ENCODE results near the gene FERD3L. TPM values are rescaled to one million over a fixed set of nuclear protein-coding genes. Genes with fewer than 3 reads are reported as not detected.
"Not testable (repeated sequence)": the region's sequence is repeated elsewhere in the genome, so short reads cannot be mapped to it uniquely, and the experiment has no call there.

The FERD3L gene
- not detected for total RNA-seq

- CTCF ChIA-PET = no interaction called here
- H3K36me3 Mint-ChIP-seq (ENCODE audit: low read depth) = no peaks in the 10 kb centered on the region
- H3K9me3 Mint-ChIP-seq = no peaks in the 10 kb centered on the region
- no peaks in the 10 kb centered on the region for H3K4me1 Mint-ChIP-seq (ENCODE audit: low read depth)
- intact Hi-C loops (cut with micrococcal nuclease) = loop anchor here (5.0 kb wide), 1 partner anchor 38 kb away; no protein-coding TSS in a partner anchor
- H3K4me3 Mint-ChIP-seq = no peak within 1 kb of the TSS
- DNase-seq = no peak
- H3K27me3 Mint-ChIP-seq (ENCODE audit: low read depth) = peaks cover 35% of the 10 kb centered on the region
- no peak within 1 kb of the TSS for H3K27ac Mint-ChIP-seq
Observed at GRCh38 chr7:19144661-19145433, at the start of gene FERD3L. Gene FERD3L, minus strand, starts transcription at chr7:19145421. Its CDS starts 59 bp downstream, at chr7:19145362.

- H3K4me3 Mint-ChIP-seq = not testable (repeated sequence)
Observed at GRCh38 chr7:19194417-19194816, 49.2 kb upstream of the FERD3L start.

GRCh38 chr7:19181634-19182033, 36.4 kb upstream of the FERD3L start:
- DNase-seq = no peak
- no peak overlapping the region for H3K4me3 Mint-ChIP-seq
- H3K27ac Mint-ChIP-seq = no peak overlapping the region
- CTCF ChIA-PET = no interaction called here
- H3K36me3 Mint-ChIP-seq (ENCODE audit: low read depth) = no peaks in the 10 kb centered on the region
- no peaks in the 10 kb centered on the region for H3K4me1 Mint-ChIP-seq (ENCODE audit: low read depth)
- peaks cover 9% of the 10 kb centered on the region for H3K9me3 Mint-ChIP-seq
- H3K27me3 Mint-ChIP-seq (ENCODE audit: low read depth) = peaks cover 3% of the 10 kb centered on the region
- intact Hi-C loops (cut with micrococcal nuclease) = no loop called here

More at GRCh38 chr7:19194417-19194816, 49.2 kb upstream of the FERD3L start:
- intact Hi-C loops (cut with micrococcal nuclease); CTCF ChIA-PET; H3K27ac Mint-ChIP-seq; DNase-seq; H3K36me3 Mint-ChIP-seq (ENCODE audit: low read depth); H3K9me3 Mint-ChIP-seq; H3K4me1 Mint-ChIP-seq (ENCODE audit: low read depth); H3K27me3 Mint-ChIP-seq (ENCODE audit: low read depth): not testable (repeated sequence)

- intact Hi-C loops (cut with micrococcal nuclease) = no loop called here
- no peak for DNase-seq
- H3K9me3 Mint-ChIP-seq = peaks cover 4% of the 10 kb centered on the region
- CTCF ChIA-PET = no interaction called here
- H3K27me3 Mint-ChIP-seq (ENCODE audit: low read depth) = peaks cover 3% of the 10 kb centered on the region
- no peak overlapping the region for H3K27ac Mint-ChIP-seq
- no peaks in the 10 kb centered on the region for H3K36me3 Mint-ChIP-seq (ENCODE audit: low read depth)
- no peaks in the 10 kb centered on the region for H3K4me1 Mint-ChIP-seq (ENCODE audit: low read depth)
- H3K4me3 Mint-ChIP-seq = no peak overlapping the region
Observed at GRCh38 chr7:19178595-19178994, 33.4 kb upstream of the FERD3L start.

GRCh38 chr7:19177269-19177668, 32.0 kb upstream of the FERD3L start:
- Mint-ChIP-seq H3K4me3 (no peak overlapping the region), H3K27me3 (ENCODE audit: low read depth) (peaks cover 1% of the 10 kb centered on the region), H3K9me3 (no peaks in the 10 kb centered on the region), H3K36me3 (ENCODE audit: low read depth) (no peaks in the 10 kb centered on the region), H3K27ac (no peak overlapping the region), H3K4me1 (ENCODE audit: low read depth) (no peaks in the 10 kb centered on the region)
- no peak for DNase-seq
- intact Hi-C loops (cut with micrococcal nuclease) = no loop called here
- CTCF ChIA-PET = no interaction called here

GRCh38 chr7:19175241-19175640, 30.0 kb upstream of the FERD3L start:
- Mint-ChIP-seq H3K27ac (no peak overlapping the region), H3K36me3 (ENCODE audit: low read depth) (no peaks in the 10 kb centered on the region), H3K9me3 (no peaks in the 10 kb centered on the region), H3K27me3 (ENCODE audit: low read depth) (no peaks in the 10 kb centered on the region), H3K4me3 (no peak overlapping the region), H3K4me1 (ENCODE audit: low read depth) (no peaks in the 10 kb centered on the region)
- DNase-seq = no peak
- intact Hi-C loops (cut with micrococcal nuclease) = no loop called here
- CTCF ChIA-PET = no interaction called here

GRCh38 chr7:19161671-19162070, 16.4 kb upstream of the FERD3L start:
- Mint-ChIP-seq H3K27ac (no peak overlapping the region), H3K27me3 (ENCODE audit: low read depth) (no peaks in the 10 kb centered on the region), H3K4me3 (no peak overlapping the region), H3K4me1 (ENCODE audit: low read depth) (no peaks in the 10 kb centered on the region), H3K9me3 (no peaks in the 10 kb centered on the region), H3K36me3 (ENCODE audit: low read depth) (no peaks in the 10 kb centered on the region)
- CTCF ChIA-PET = interaction anchor here (1.2 kb wide), 1 partner anchor 33 kb away, joined by 3 read pairs; no protein-coding TSS in a partner anchor
- intact Hi-C loops (cut with micrococcal nuclease) = no loop called here
- no peak for DNase-seq

- H3K27ac Mint-ChIP-seq = no peak overlapping the region
- no peaks in the 10 kb centered on the region for H3K9me3 Mint-ChIP-seq
- no peaks in the 10 kb centered on the region for H3K4me1 Mint-ChIP-seq (ENCODE audit: low read depth)
- no peak overlapping the region for H3K4me3 Mint-ChIP-seq
- H3K36me3 Mint-ChIP-seq (ENCODE audit: low read depth) = no peaks in the 10 kb centered on the region
- no peak for DNase-seq
- intact Hi-C loops (cut with micrococcal nuclease) = loop anchor here (5.0 kb wide), 1 partner anchor 39 kb away; no protein-coding TSS in a partner anchor
- peaks cover 35% of the 10 kb centered on the region for H3K27me3 Mint-ChIP-seq (ENCODE audit: low read depth)
- CTCF ChIA-PET = no interaction called here
Observed at GRCh38 chr7:19146699-19147098, 1.5 kb upstream of the FERD3L start.

- DNase-seq = no peak
- CTCF ChIA-PET = no interaction called here
- Mint-ChIP-seq H3K27me3 (ENCODE audit: low read depth) (peaks cover 35% of the 10 kb centered on the region), H3K4me3 (no peak overlapping the region), H3K9me3 (no peaks in the 10 kb centered on the region), H3K36me3 (ENCODE audit: low read depth) (no peaks in the 10 kb centered on the region), H3K27ac (no peak overlapping the region), H3K4me1 (ENCODE audit: low read depth) (no peaks in the 10 kb centered on the region)
- intact Hi-C loops (cut with micrococcal nuclease) = loop anchor here (5.0 kb wide), 1 partner anchor 38 kb away; no protein-coding TSS in a partner anchor
Observed at GRCh38 chr7:19145434-19146115, 354 bp upstream of the FERD3L start.

GRCh38 chr7:19143881-19144574, 1.2 kb downstream of the FERD3L start:
- CTCF ChIA-PET = no interaction called here
- Mint-ChIP-seq H3K9me3 (no peaks in the 10 kb centered on the region), H3K4me1 (ENCODE audit: low read depth) (no peaks in the 10 kb centered on the region), H3K27me3 (ENCODE audit: low read depth) (peaks cover 35% of the 10 kb centered on the region), H3K36me3 (ENCODE audit: low read depth) (no peaks in the 10 kb centered on the region), H3K4me3 (no peak overlapping the region), H3K27ac (no peak overlapping the region)
- no peak for DNase-seq
- intact Hi-C loops (cut with micrococcal nuclease) = no loop called here

- H3K4me1 Mint-ChIP-seq (ENCODE audit: low read depth) = no peaks in the 10 kb centered on the region
- H3K9me3 Mint-ChIP-seq = peaks cover 4% of the 10 kb centered on the region
- no peak for DNase-seq
- CTCF ChIA-PET = no interaction called here
- H3K27me3 Mint-ChIP-seq (ENCODE audit: low read depth) = peaks cover 20% of the 10 kb centered on the region
- no peak overlapping the region for H3K27ac Mint-ChIP-seq
- H3K36me3 Mint-ChIP-seq (ENCODE audit: low read depth) = no peaks in the 10 kb centered on the region
- intact Hi-C loops (cut with micrococcal nuclease) = no loop called here
- no peak overlapping the region for H3K4me3 Mint-ChIP-seq
Observed at GRCh38 chr7:19139706-19140327, 5.4 kb downstream of the FERD3L start.

GRCh38 chr7:19133886-19134285, 11.3 kb downstream of the FERD3L start:
- Mint-ChIP-seq H3K27me3 (ENCODE audit: low read depth) (no peaks in the 10 kb centered on the region), H3K4me1 (ENCODE audit: low read depth) (no peaks in the 10 kb centered on the region), H3K27ac (no peak overlapping the region), H3K9me3 (peaks cover 4% of the 10 kb centered on the region), H3K4me3 (no peak overlapping the region), H3K36me3 (ENCODE audit: low read depth) (no peaks in the 10 kb centered on the region)
- DNase-seq = no peak
- CTCF ChIA-PET = interaction anchor here (0.6 kb wide), 1 partner anchor 1291 kb away, joined by 3 read pairs; no protein-coding TSS in a partner anchor
- intact Hi-C loops (cut with micrococcal nuclease) = no loop called here

Data from activated naive CD4-positive, alpha-beta T cell treated with anti-CD3 and anti-CD28 coated beads for 36 hours (primary cell).